Gastrocnemius medialis (tissue), 4 donors: ENCODE results near the gene CD27.

ENCODE experiments used
- POLR2A ChIP-seq, 2 donors: fragments of 450-650 bp; IDR thresholded peaks; one replicate each; pipeline ENCODE4 v1.6.1; 2017; ENCODE audit warnings: antibody characterized with exemption in 2 of 2, mild to moderate bottlenecking in 2 of 2, moderate library complexity in 2 of 2
- TF ChIP-seq, protein P1 (sequence below), 5 experiments: fragments of 450-650 bp in 3 of 5; fragments of 200-600 bp in 2 of 5; sonication (generic) in 2 of 5; IDR thresholded peaks in 4 of 5; conservative IDR thresholded peaks in 1 of 5; 1 replicate in 4 of 5; 2 replicates in 1 of 5; pipeline ENCODE4 v1.5.1; 2016 to 2019; ENCODE audit warnings: antibody characterized with exemption in 5 of 5, mild to moderate bottlenecking in 3 of 5, moderate library complexity in 3 of 5

GRCh38 chr12:6418796-6419195, 26.0 kb upstream of the CD27 start:
- TF ChIP-seq, protein P1, sequence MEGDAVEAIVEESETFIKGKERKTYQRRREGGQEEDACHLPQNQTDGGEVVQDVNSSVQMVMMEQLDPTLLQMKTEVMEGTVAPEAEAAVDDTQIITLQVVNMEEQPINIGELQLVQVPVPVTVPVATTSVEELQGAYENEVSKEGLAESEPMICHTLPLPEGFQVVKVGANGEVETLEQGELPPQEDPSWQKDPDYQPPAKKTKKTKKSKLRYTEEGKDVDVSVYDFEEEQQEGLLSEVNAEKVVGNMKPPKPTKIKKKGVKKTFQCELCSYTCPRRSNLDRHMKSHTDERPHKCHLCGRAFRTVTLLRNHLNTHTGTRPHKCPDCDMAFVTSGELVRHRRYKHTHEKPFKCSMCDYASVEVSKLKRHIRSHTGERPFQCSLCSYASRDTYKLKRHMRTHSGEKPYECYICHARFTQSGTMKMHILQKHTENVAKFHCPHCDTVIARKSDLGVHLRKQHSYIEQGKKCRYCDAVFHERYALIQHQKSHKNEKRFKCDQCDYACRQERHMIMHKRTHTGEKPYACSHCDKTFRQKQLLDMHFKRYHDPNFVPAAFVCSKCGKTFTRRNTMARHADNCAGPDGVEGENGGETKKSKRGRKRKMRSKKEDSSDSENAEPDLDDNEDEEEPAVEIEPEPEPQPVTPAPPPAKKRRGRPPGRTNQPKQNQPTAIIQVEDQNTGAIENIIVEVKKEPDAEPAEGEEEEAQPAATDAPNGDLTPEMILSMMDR (IDR thresholded peaks at IDR 0.05 in 4 of 5, conservative IDR thresholded peaks at IDR 0.05 in 1 of 5): no peak
- TF ChIP-seq POLR2A (IDR thresholded peaks at IDR 0.05): no peak
